ENCODE results near the gene ABCC8.

DNA sequence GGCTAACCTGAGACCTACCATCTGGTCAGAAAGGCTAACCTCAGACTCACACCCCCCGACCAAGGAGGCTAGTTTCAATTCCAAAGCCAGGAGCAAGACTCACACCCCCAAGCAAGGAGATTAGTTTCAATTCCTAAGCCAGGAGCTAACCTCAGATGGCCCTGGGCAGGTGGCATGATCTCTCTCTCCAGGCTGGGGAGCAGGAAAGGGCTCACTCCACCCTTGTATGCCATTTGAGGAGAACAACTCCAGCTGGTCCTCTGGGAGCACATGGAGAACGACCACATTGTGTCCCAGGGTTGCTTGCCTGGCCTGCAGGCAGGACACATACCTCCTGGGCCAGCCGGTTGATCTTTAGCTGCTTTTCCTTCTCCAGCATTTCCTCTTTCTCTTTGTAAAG, 34.9 kb upstream of the ABCC8 start:
- TF ChIP-seq, protein P1, sequence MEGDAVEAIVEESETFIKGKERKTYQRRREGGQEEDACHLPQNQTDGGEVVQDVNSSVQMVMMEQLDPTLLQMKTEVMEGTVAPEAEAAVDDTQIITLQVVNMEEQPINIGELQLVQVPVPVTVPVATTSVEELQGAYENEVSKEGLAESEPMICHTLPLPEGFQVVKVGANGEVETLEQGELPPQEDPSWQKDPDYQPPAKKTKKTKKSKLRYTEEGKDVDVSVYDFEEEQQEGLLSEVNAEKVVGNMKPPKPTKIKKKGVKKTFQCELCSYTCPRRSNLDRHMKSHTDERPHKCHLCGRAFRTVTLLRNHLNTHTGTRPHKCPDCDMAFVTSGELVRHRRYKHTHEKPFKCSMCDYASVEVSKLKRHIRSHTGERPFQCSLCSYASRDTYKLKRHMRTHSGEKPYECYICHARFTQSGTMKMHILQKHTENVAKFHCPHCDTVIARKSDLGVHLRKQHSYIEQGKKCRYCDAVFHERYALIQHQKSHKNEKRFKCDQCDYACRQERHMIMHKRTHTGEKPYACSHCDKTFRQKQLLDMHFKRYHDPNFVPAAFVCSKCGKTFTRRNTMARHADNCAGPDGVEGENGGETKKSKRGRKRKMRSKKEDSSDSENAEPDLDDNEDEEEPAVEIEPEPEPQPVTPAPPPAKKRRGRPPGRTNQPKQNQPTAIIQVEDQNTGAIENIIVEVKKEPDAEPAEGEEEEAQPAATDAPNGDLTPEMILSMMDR (IDR thresholded peaks at IDR 0.05; ENCODE audit: control extremely low read depth in 1 of 3, insufficient read depth in 1 of 3, low read depth in 1 of 3, low read length in 3 of 3): no peak
- no peak for TF ChIP-seq RNF2 (IDR thresholded peaks at IDR 0.05; ENCODE audit: borderline replicate concordance, low read depth, low read length, missing control alignments, poor library complexity, severe bottlenecking)
- no peak for TF ChIP-seq TEAD4 (IDR thresholded peaks at IDR 0.05; ENCODE audit: low read depth, low read length)
- TF ChIP-seq PHF8 (conservative IDR thresholded peaks at IDR 0.05; ENCODE audit: low read depth, low read length): no peak
- no peak for TF ChIP-seq POLR2A (IDR thresholded peaks at IDR 0.05; ENCODE audit: control extremely low read depth in 1 of 2, low read depth in 2 of 2, low read length in 2 of 2)
- TF ChIP-seq TAF1 (IDR thresholded peaks at IDR 0.05; ENCODE audit: low read depth, low read length): no peak
- TF ChIP-seq EZH2 (IDR thresholded peaks at IDR 0.05; ENCODE audit: low read depth, low read length, severe bottlenecking): no peak
- no peak for TF ChIP-seq RAD21 (IDR thresholded peaks at IDR 0.05 in 1 of 2, conservative IDR thresholded peaks at IDR 0.05 in 1 of 2; ENCODE audit: low read depth in 2 of 2, low read length in 2 of 2)
- TF ChIP-seq GTF2F1 (IDR thresholded peaks at IDR 0.05; ENCODE audit: borderline replicate concordance, low read depth, low read length): no peak
- no peak for TF ChIP-seq KDM1A (IDR thresholded peaks at IDR 0.05; ENCODE audit: borderline replicate concordance, low read length)
- no peak for TF ChIP-seq SRF (IDR thresholded peaks at IDR 0.05; ENCODE audit: low read depth, low read length)
- TF ChIP-seq, protein P2, sequence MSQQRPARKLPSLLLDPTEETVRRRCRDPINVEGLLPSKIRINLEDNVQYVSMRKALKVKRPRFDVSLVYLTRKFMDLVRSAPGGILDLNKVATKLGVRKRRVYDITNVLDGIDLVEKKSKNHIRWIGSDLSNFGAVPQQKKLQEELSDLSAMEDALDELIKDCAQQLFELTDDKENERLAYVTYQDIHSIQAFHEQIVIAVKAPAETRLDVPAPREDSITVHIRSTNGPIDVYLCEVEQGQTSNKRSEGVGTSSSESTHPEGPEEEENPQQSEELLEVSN (IDR thresholded peaks at IDR 0.05): no peak
- TF ChIP-seq EP300 (IDR thresholded peaks at IDR 0.05; ENCODE audit: borderline replicate concordance in 1 of 2, low read depth in 2 of 2, low read length in 2 of 2): no peak
- TF ChIP-seq POLR2AphosphoS5 (IDR thresholded peaks at IDR 0.05; ENCODE audit: low read depth, low read length): no peak
